ENCODE measurements around the gene OR2Z1.
"Not testable (repeated sequence)": the region's sequence is repeated elsewhere in the genome, so short reads cannot be mapped to it uniquely, and the experiment has no call there.

Gene OR2Z1

GRCh38 chr19:8705304-8705703 is 16.1 kb upstream of the OR2Z1 start:
- not testable (repeated sequence) for DNase-seq

GRCh38 chr19:8705742-8706141 is 15.7 kb upstream of the OR2Z1 start:
- no peak for DNase-seq

- not testable (repeated sequence) for DNase-seq
Observed at GRCh38 chr19:8710337-8710736, 11.1 kb upstream of the OR2Z1 start.

GRCh38 chr19:8722032-8722431 is 598 bp downstream of the OR2Z1 start:
- DNase-seq, result no peak

- no peak for DNase-seq
Observed at GRCh38 chr19:8724276-8724675, 2.8 kb downstream of the OR2Z1 start.

- no peak for DNase-seq
Observed at GRCh38 chr19:8731428-8732169, 10.2 kb downstream of the OR2Z1 start.

- DNase-seq, result no peak
Observed at GRCh38 chr19:8738377-8738776, 16.9 kb downstream of the OR2Z1 start.

- not testable (repeated sequence) for DNase-seq
Observed at GRCh38 chr19:8739291-8740065, 18.0 kb downstream of the OR2Z1 start.

GRCh38 chr19:8767257-8767656 is 45.8 kb downstream of the OR2Z1 start:
- DNase-seq, result not testable (repeated sequence)

GRCh38 chr19:8769265-8769664 is 47.8 kb downstream of the OR2Z1 start:
- not testable (repeated sequence) for DNase-seq

GRCh38 chr19:8773587-8773986 is 52.2 kb downstream of the OR2Z1 start:
- not testable (repeated sequence) for DNase-seq

All from eye (tissue), 1 donor.